Prostate gland (tissue), 2 donors: Measurements from ENCODE around the gene SMIM20.

Experiments
- CTCF ChIP-seq, 4 experiments: fragments of 200-600 bp in 2 of 4; fragments of 450-650 bp in 2 of 4; sonication (generic) in 2 of 4; IDR thresholded peaks; 1 replicate in 3 of 4; 2 replicates in 1 of 4; pipeline ENCODE4 v1.5.1; 2016 to 2019; ENCODE audit warnings: antibody characterized with exemption in 4 of 4, mild to moderate bottlenecking in 2 of 4, moderate library complexity in 2 of 4
- POLR2A ChIP-seq: fragments of 450-650 bp; IDR thresholded peaks from one replicate; pipeline ENCODE4 v1.6.1; 2016; ENCODE audit warnings: antibody characterized with exemption, mild to moderate bottlenecking
- POLR2AphosphoS5 ChIP-seq: sonication (generic); formaldehyde crosslinking; IDR thresholded peaks from one replicate; pipeline ENCODE4 v1.6.1; 2017; ENCODE audit warnings: antibody characterized with exemption

DNA sequence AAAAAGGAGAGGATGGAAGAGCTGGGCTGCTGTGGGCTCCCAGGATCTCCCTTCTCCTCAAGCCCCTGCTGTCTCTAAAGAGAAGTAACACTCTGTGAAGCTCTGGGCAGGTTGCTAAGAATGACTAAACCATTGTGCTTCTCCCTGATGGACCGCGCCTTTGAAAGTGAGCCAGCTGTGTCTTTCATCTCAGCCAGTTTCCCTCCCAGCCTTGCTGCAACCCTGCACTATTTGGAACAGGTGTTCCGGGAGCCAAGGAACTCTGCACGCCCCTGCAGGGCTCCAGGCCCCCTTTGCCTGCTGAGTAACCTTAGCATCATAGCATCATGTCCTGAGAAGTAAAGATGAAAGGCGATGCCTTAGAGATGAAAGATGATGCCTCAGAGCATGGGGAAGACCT is 39.7 kb downstream of the SMIM20 start:
- TF ChIP-seq CTCF (IDR thresholded peaks at IDR 0.05) = no peak
- no peak for TF ChIP-seq POLR2A
- no peak for TF ChIP-seq POLR2AphosphoS5
